ENCODE data around the gene GOLGA2. TPM values are rescaled to one million over a fixed set of nuclear protein-coding genes. Genes with fewer than 3 reads are reported as not detected.

GOLGA2 gene
- total RNA-seq, 1 donor from 2014 or later: 35.9 TPM

- H3K4me3 ChIP-seq (ENCODE audit: low read depth, low read length): no peak overlapping the region
- DNase-seq (ENCODE audit: low read depth): no peak
Measured at GRCh38 chr9:128251732-128252100, 24.1 kb downstream of the GOLGA2 start.

GRCh38 chr9:128250839-128251731 lies 24.7 kb downstream of the GOLGA2 start:
- peak overlapping the region; percentile 26 for H3K4me3 ChIP-seq (ENCODE audit: low read depth, low read length)
- DNase-seq (ENCODE audit: low read depth): no peak
- TF ChIP-seq CTCF (conservative IDR thresholded peaks at IDR 0.05; ENCODE audit: low read depth, low read length): no peak

More at GRCh38 chr9:128251732-128252100, 24.1 kb downstream of the GOLGA2 start:
- TF ChIP-seq CTCF (conservative IDR thresholded peaks at IDR 0.05; ENCODE audit: low read depth, low read length): no peak

GRCh38 chr9:128249908-128250838 lies 25.6 kb downstream of the GOLGA2 start:
- H3K4me3 ChIP-seq (ENCODE audit: low read depth, low read length): peak overlapping the region; percentile 26
- no peak for TF ChIP-seq CTCF (conservative IDR thresholded peaks at IDR 0.05; ENCODE audit: low read depth, low read length)
- DNase-seq (ENCODE audit: low read depth): no peak

- no peak for DNase-seq (ENCODE audit: low read depth)
- no peak overlapping the region for H3K4me3 ChIP-seq (ENCODE audit: low read depth, low read length)
- no peak for TF ChIP-seq CTCF (conservative IDR thresholded peaks at IDR 0.05; ENCODE audit: low read depth, low read length)
Measured at GRCh38 chr9:128249558-128249907, 26.3 kb downstream of the GOLGA2 start.

GRCh38 chr9:128247226-128247803 lies 28.5 kb downstream of the GOLGA2 start:
- H3K4me3 ChIP-seq (ENCODE audit: low read depth, low read length): no peak overlapping the region
- no peak for TF ChIP-seq CTCF (conservative IDR thresholded peaks at IDR 0.05; ENCODE audit: low read depth, low read length)
- no peak for DNase-seq (ENCODE audit: low read depth)

GRCh38 chr9:128246471-128246870 lies 29.3 kb downstream of the GOLGA2 start:
- DNase-seq (ENCODE audit: low read depth): no peak
- TF ChIP-seq CTCF (conservative IDR thresholded peaks at IDR 0.05; ENCODE audit: low read depth, low read length): no peak
- H3K4me3 ChIP-seq (ENCODE audit: low read depth, low read length): no peak overlapping the region

Measured in epithelial cell of proximal tubule (primary cell).